ENCODE results near the gene APBA2. TPM values are rescaled to one million over a fixed set of nuclear protein-coding genes. Genes with fewer than 3 reads are reported as not detected.

Gene APBA2
- total and polyA plus RNA-seq, 2 donors from 2014 or later = 1.0 to 6.1 TPM

GRCh38 chr15:28985691-28986090, 99.9 kb downstream of the APBA2 start:
- Histone ChIP-seq H3K4me1 (ENCODE audit: control insufficient read depth in 2 of 3, insufficient read depth in 2 of 3, low read depth in 1 of 3, low read length in 3 of 3) (peaks cover 0 to 4% (median 0%) of the 10 kb centered on the region in 3 donors), H3K9me3 (ENCODE audit: control insufficient read depth in 2 of 3, insufficient read depth in 1 of 3, low read length in 3 of 3) (no peaks in the 10 kb centered on the region), H3K4me3 (ENCODE audit: low read length in 3 of 3) (no peak overlapping the region), H3K27me3 (ENCODE audit: control insufficient read depth, insufficient read depth, low read length) (no peaks in the 10 kb centered on the region), H3K9ac (ENCODE audit: low read length in 3 of 3) (no peak overlapping the region), H3K36me3 (ENCODE audit: control insufficient read depth in 2 of 3, insufficient read depth in 3 of 3, low read length in 3 of 3) (no peaks in the 10 kb centered on the region), H3K27ac (ENCODE audit: low read depth in 2 of 2, low read length in 2 of 2) (no peak overlapping the region)
- intact Hi-C loops (cut with DNase I) = no loop called here
- FAIRE-seq = no peak
- TF ChIP-seq, protein P1, sequence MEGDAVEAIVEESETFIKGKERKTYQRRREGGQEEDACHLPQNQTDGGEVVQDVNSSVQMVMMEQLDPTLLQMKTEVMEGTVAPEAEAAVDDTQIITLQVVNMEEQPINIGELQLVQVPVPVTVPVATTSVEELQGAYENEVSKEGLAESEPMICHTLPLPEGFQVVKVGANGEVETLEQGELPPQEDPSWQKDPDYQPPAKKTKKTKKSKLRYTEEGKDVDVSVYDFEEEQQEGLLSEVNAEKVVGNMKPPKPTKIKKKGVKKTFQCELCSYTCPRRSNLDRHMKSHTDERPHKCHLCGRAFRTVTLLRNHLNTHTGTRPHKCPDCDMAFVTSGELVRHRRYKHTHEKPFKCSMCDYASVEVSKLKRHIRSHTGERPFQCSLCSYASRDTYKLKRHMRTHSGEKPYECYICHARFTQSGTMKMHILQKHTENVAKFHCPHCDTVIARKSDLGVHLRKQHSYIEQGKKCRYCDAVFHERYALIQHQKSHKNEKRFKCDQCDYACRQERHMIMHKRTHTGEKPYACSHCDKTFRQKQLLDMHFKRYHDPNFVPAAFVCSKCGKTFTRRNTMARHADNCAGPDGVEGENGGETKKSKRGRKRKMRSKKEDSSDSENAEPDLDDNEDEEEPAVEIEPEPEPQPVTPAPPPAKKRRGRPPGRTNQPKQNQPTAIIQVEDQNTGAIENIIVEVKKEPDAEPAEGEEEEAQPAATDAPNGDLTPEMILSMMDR (IDR thresholded peaks at IDR 0.05; ENCODE audit: borderline replicate concordance, extremely low read depth, insufficient read depth) = no peak
- no peak for DNase-seq

GRCh38 chr15:28986108-28986507, 100.3 kb downstream of the APBA2 start:
- FAIRE-seq = no peak
- TF ChIP-seq, protein P1 (IDR thresholded peaks at IDR 0.05; ENCODE audit: borderline replicate concordance, extremely low read depth, insufficient read depth) = no peak
- H3K27ac ChIP-seq (ENCODE audit: low read depth in 2 of 2, low read length in 2 of 2) = no peak overlapping the region
- H3K27me3 ChIP-seq (ENCODE audit: control insufficient read depth, insufficient read depth, low read length) = no peaks in the 10 kb centered on the region
- H3K4me1 ChIP-seq (ENCODE audit: control insufficient read depth in 2 of 3, insufficient read depth in 2 of 3, low read depth in 1 of 3, low read length in 3 of 3) = peaks cover 0 to 4% (median 0%) of the 10 kb centered on the region in 3 donors
- DNase-seq = peak in 2 of 5 donors; percentile 24 to 54
- no peak overlapping the region for H3K4me3 ChIP-seq (ENCODE audit: low read length in 3 of 3)
- intact Hi-C loops (cut with DNase I) = no loop called here
- H3K36me3 ChIP-seq (ENCODE audit: control insufficient read depth in 2 of 3, insufficient read depth in 3 of 3, low read length in 3 of 3) = no peaks in the 10 kb centered on the region
- no peak overlapping the region for H3K9ac ChIP-seq (ENCODE audit: low read length in 3 of 3)
- H3K9me3 ChIP-seq (ENCODE audit: control insufficient read depth in 2 of 3, insufficient read depth in 1 of 3, low read length in 3 of 3) = no peaks in the 10 kb centered on the region

DNA sequence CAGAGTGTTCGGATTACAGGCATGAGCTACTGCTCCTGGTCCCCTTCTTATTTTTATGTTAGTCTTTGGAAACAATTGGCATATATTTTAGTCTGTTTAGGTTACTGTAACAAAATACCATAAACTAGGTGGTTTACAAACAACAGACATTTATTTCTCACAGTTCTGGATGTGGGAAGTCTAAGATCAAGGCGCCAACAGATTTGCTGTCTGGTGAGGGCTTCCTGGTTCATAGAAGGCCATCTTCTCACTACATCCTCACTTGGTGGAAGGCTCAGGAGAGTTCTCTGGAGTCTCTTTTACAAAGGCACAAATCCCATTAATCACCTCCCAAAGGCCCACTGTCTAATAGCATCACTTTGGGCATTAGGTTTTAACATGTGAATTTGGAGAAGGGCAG, 101.0 kb downstream of the APBA2 start:
- FAIRE-seq (no peak), DNase-seq (no peak)
- intact Hi-C loops (cut with DNase I) = no loop called here
- Histone ChIP-seq H3K27ac (ENCODE audit: low read depth in 2 of 2, low read length in 2 of 2) (no peak overlapping the region), H3K9ac (ENCODE audit: low read length in 3 of 3) (no peak overlapping the region), H3K9me3 (ENCODE audit: control insufficient read depth in 2 of 3, insufficient read depth in 1 of 3, low read length in 3 of 3) (no peaks in the 10 kb centered on the region), H3K4me1 (ENCODE audit: control insufficient read depth in 2 of 3, insufficient read depth in 2 of 3, low read depth in 1 of 3, low read length in 3 of 3) (peaks cover 0 to 4% (median 0%) of the 10 kb centered on the region in 3 donors), H3K27me3 (ENCODE audit: control insufficient read depth, insufficient read depth, low read length) (no peaks in the 10 kb centered on the region), H3K36me3 (ENCODE audit: control insufficient read depth in 2 of 3, insufficient read depth in 3 of 3, low read length in 3 of 3) (no peaks in the 10 kb centered on the region), H3K4me3 (ENCODE audit: low read length in 3 of 3) (no peak overlapping the region)
- TF ChIP-seq, protein P1 (IDR thresholded peaks at IDR 0.05; ENCODE audit: borderline replicate concordance, extremely low read depth, insufficient read depth) = no peak

GRCh38 chr15:28987337-28987736, 101.6 kb downstream of the APBA2 start:
- FAIRE-seq (no peak), DNase-seq (no peak)
- Histone ChIP-seq H3K36me3 (ENCODE audit: control insufficient read depth in 2 of 3, insufficient read depth in 3 of 3, low read length in 3 of 3) (no peaks in the 10 kb centered on the region), H3K27ac (ENCODE audit: low read depth in 2 of 2, low read length in 2 of 2) (no peak overlapping the region), H3K4me3 (ENCODE audit: low read length in 3 of 3) (no peak overlapping the region), H3K9ac (ENCODE audit: low read length in 3 of 3) (no peak overlapping the region), H3K9me3 (ENCODE audit: control insufficient read depth in 2 of 3, insufficient read depth in 1 of 3, low read length in 3 of 3) (no peaks in the 10 kb centered on the region), H3K27me3 (ENCODE audit: control insufficient read depth, insufficient read depth, low read length) (no peaks in the 10 kb centered on the region), H3K4me1 (ENCODE audit: control insufficient read depth in 2 of 3, insufficient read depth in 2 of 3, low read depth in 1 of 3, low read length in 3 of 3) (peaks cover 0 to 4% (median 0%) of the 10 kb centered on the region in 3 donors)
- intact Hi-C loops (cut with DNase I) = no loop called here
- TF ChIP-seq, protein P1 (IDR thresholded peaks at IDR 0.05; ENCODE audit: borderline replicate concordance, extremely low read depth, insufficient read depth) = no peak
